ENCODE measurements around the gene TAS2R19. TPM values are rescaled to one million over a fixed set of nuclear protein-coding genes. Genes with fewer than 3 reads are reported as not detected.

Gene TAS2R19
- total and polyA plus RNA-seq, 4 experiments from 2014 or later: 2.1 to 3.1 TPM; not detected in 2

Other genes starting within 250 kb of the TAS2R19 start
- gene TAS2R7, start 220.0 kb downstream of the TAS2R19 start, total RNA-seq: not detected
- gene TAS2R7, start 220.0 kb downstream of the TAS2R19 start, polyA plus RNA-seq: not detected
- gene TAS2R8, start 215.3 kb downstream of the TAS2R19 start, total RNA-seq: not detected
- gene TAS2R8, start 215.3 kb downstream of the TAS2R19 start, polyA plus RNA-seq: not detected
- not detected for gene TAS2R9, start 212.5 kb downstream of the TAS2R19 start, total RNA-seq
- not detected for gene TAS2R9, start 212.5 kb downstream of the TAS2R19 start, polyA plus RNA-seq
- gene TAS2R10, start 196.3 kb downstream of the TAS2R19 start, total RNA-seq: under 1 TPM; 0.44 to 0.76 TPM
- gene TAS2R10, start 196.3 kb downstream of the TAS2R19 start, polyA plus RNA-seq: not detected
- 1 to 10 TPM in 1 of 2 experiments, under 1 TPM in 1; 0.87 to 1.5 TPM for gene PRR4, start 173.1 kb downstream of the TAS2R19 start, total RNA-seq
- gene PRR4, start 173.1 kb downstream of the TAS2R19 start, polyA plus RNA-seq: 1 to 10 TPM in 1 of 2 donors, under 1 TPM in 1; 0.83 to 1.2 TPM
- 10 to 100 TPM; 15.3 to 18.0 TPM for gene PRH1, start 138.4 kb downstream of the TAS2R19 start, total RNA-seq
- 10 to 100 TPM in 1 of 2 donors, 1 to 10 TPM in 1; 1.2 to 13.3 TPM for gene PRH1, start 138.4 kb downstream of the TAS2R19 start, polyA plus RNA-seq
- gene TAS2R13, start 113.1 kb downstream of the TAS2R19 start, total RNA-seq: under 1 TPM; 0.79 to 0.86 TPM
- not detected for gene TAS2R13, start 113.1 kb downstream of the TAS2R19 start, polyA plus RNA-seq
- not detected for gene PRH2, start 93.4 kb downstream of the TAS2R19 start, total RNA-seq
- gene PRH2, start 93.4 kb downstream of the TAS2R19 start, polyA plus RNA-seq: not detected
- 1 to 10 TPM; 1.9 to 2.2 TPM for gene TAS2R14, start 83.4 kb downstream of the TAS2R19 start, total RNA-seq
- under 1 TPM; 0.36 to 0.99 TPM for gene TAS2R14, start 83.4 kb downstream of the TAS2R19 start, polyA plus RNA-seq
- 1 to 10 TPM in 1 of 2 experiments, under 1 TPM in 1; 0.80 to 1.0 TPM for gene TAS2R50, start 35.7 kb downstream of the TAS2R19 start, total RNA-seq
- not detected for gene TAS2R50, start 35.7 kb downstream of the TAS2R19 start, polyA plus RNA-seq
- gene TAS2R20, start 24.3 kb downstream of the TAS2R19 start, total RNA-seq: 1 to 10 TPM; 1.3 to 2.5 TPM
- under 1 TPM in 1 of 2 donors, not detected in 1; 0.14 TPM for gene TAS2R20, start 24.3 kb downstream of the TAS2R19 start, polyA plus RNA-seq
- 1 to 10 TPM; 3.1 to 3.2 TPM for gene TAS2R31, start 8.8 kb upstream of the TAS2R19 start, total RNA-seq
- gene TAS2R31, start 8.8 kb upstream of the TAS2R19 start, polyA plus RNA-seq: not detected
- gene TAS2R46, start 39.7 kb upstream of the TAS2R19 start, total RNA-seq: 1 to 10 TPM; 1.1 to 1.3 TPM
- gene TAS2R46, start 39.7 kb upstream of the TAS2R19 start, polyA plus RNA-seq: under 1 TPM in 1 of 2 donors, not detected in 1; 0.22 TPM
- under 1 TPM; 0.35 to 0.67 TPM for gene TAS2R43, start 69.7 kb upstream of the TAS2R19 start, total RNA-seq
- gene TAS2R43, start 69.7 kb upstream of the TAS2R19 start, polyA plus RNA-seq: under 1 TPM in 1 of 2 donors, not detected in 1; 0.20 TPM
- gene TAS2R30, start 112.0 kb upstream of the TAS2R19 start, total RNA-seq: 1 to 10 TPM; 2.9 to 3.8 TPM
- not detected for gene TAS2R30, start 112.0 kb upstream of the TAS2R19 start, polyA plus RNA-seq
- 10 to 100 TPM; 11.6 to 11.9 TPM for gene SMIM10L1, start 148.6 kb upstream of the TAS2R19 start, total RNA-seq
- 10 to 100 TPM in 1 of 2 donors, 1 to 10 TPM in 1; 8.0 to 15.2 TPM for gene SMIM10L1, start 148.6 kb upstream of the TAS2R19 start, polyA plus RNA-seq
- not detected for gene TAS2R42, start 164.3 kb upstream of the TAS2R19 start, total RNA-seq
- not detected for gene TAS2R42, start 164.3 kb upstream of the TAS2R19 start, polyA plus RNA-seq
- not detected for gene PRB3, start 247.1 kb upstream of the TAS2R19 start, total RNA-seq
- gene PRB3, start 247.1 kb upstream of the TAS2R19 start, polyA plus RNA-seq: under 1 TPM; 0.17 to 0.66 TPM